HL-60/S4 treated with phorbol 12-myristate 13-acetate at 8.2 ng/mL for 4 days and 3 days (cell line): ENCODE data around the gene LMX1B.

ENCODE experiments used
- in situ Hi-C: fragments of 300-500 bp; cut with MboI; formaldehyde crosslinking; loops from 2 replicates; pipeline ENCODE4 v1.15.0; 2022; ENCODE audit warnings: low sequenced_read_pairs

The LMX1B gene

DNA sequence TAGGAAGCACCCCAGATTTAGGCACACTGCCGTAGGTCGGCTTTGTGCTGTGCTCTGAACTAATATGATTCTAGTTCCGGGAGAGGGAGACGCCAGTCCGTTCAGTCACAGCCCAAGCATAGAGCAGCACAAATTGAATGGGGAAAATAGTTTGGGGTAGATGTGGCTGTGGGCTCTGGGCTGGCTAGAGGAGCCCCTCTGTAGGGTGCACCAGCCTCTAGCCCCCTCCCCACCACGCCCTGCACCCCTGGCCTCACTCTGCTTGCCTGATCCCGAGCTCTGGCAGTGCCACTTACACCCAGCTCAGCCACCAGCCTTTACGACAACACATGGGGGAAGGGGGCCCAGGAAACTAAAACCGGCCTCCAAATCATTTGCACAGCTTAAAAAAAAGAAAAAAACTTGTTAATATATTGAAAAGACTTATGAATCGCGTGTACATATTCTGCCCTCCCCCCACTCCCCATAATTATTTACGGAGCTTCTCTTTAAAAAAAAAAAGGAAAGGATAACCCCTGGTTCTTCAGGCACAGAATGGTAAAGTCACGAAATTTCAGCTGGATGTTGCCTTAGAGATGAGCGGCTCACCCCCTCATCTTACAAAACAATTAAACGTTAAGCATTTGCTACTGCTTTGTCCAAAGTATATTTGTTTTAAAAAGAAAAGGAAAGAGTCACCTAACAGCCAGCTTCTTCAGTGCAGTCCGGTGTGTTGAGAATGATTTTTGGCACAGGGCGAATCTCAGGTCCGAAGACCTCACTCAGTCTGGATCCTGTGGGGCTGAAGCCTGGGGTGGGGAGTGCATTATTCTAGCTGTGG is 3.5 kb downstream of the LMX1B start:
- in situ Hi-C loops = no loop called here

GRCh38 chr9:126617823-126618165 is 4.1 kb downstream of the LMX1B start:
- in situ Hi-C loops = no loop called here

DNA sequence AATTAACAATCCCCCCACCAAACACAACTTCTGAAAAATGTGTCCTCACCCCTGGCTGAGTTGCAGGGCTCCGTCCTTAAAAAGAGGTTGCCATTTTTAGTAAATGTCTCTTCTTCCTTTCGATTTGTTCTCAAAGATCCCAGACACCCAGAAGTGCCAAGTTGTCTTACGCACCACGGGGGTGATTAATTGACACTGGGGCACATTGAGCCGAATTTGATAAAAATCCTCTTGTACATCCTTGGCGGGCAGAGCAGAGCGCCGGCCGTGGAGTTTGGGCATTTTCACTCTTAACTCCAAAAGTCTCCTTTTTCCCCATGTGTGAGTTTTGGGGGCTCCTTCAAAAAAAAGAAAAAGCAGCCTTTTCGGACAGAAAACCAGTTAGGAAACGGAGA is 4.5 kb downstream of the LMX1B start:
- in situ Hi-C loops = no loop called here

GRCh38 chr9:126618585-126619360 is 5.0 kb downstream of the LMX1B start:
- in situ Hi-C loops = no loop called here

GRCh38 chr9:126619361-126620135 is 5.8 kb downstream of the LMX1B start:
- in situ Hi-C loops = no loop called here

- in situ Hi-C loops = no loop called here
Measured at GRCh38 chr9:126620478-126620877, 6.8 kb downstream of the LMX1B start.

DNA sequence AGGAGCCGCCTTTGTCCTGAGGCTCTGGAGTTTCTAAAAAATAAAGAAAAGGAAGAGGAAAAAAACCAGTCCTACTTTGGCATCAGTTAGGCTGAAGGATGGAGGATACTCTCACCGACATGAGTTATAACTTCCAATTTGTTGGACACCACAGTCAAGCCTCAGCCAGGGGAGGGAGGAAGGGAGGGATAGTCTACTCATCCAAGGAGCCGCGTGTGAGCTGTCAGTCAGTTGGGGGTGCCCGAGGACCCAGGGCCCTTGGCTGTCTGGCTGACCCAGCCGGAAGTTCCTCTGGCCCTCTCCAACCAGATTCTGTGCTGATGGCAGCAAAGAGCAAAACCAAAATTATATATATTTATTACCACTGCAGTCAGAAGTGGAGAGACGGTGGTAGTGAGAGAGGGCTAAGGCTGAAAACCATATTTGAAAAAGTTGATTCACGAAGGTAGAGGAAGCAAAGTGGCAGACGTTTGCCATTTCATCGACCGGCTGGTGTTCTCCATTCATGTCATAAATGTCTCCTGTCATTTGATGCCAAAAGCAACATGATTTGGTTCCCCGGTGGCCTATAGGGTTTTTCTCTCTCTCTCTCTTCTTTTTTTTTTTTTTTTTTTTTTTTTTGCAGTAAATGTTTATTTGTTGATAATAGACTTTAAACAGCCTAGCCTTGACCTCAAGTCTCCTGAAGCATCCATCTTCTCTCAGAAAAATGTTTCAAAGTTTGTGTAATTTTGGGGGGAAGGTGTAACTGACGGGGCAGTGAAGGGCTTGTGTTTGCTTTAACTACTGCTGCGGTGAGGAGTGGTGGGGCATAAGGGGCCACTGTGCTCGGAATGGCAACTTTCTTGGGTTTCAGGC is 7.6 kb downstream of the LMX1B start:
- in situ Hi-C loops = no loop called here

- in situ Hi-C loops = no loop called here
Measured at GRCh38 chr9:126621919-126622735, 8.4 kb downstream of the LMX1B start.

DNA sequence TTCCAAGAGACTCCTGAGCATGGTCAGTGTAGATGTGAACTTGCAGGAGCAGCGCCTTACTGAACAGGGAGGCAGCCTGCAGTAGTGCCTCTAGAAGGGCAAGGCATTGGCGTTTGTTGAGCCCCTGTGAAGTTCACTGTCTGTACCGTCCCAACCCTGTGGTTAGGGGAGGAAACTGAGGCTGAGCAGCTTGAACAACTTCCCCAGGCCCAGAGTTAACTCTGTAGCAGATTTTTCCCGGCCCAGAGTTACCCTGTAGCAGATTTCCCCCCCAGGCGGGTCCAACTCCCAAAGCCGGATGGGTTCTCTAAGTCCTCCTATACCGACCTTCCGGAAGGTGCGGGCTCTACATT is 9.6 kb downstream of the LMX1B start:
- in situ Hi-C loops = no loop called here

DNA sequence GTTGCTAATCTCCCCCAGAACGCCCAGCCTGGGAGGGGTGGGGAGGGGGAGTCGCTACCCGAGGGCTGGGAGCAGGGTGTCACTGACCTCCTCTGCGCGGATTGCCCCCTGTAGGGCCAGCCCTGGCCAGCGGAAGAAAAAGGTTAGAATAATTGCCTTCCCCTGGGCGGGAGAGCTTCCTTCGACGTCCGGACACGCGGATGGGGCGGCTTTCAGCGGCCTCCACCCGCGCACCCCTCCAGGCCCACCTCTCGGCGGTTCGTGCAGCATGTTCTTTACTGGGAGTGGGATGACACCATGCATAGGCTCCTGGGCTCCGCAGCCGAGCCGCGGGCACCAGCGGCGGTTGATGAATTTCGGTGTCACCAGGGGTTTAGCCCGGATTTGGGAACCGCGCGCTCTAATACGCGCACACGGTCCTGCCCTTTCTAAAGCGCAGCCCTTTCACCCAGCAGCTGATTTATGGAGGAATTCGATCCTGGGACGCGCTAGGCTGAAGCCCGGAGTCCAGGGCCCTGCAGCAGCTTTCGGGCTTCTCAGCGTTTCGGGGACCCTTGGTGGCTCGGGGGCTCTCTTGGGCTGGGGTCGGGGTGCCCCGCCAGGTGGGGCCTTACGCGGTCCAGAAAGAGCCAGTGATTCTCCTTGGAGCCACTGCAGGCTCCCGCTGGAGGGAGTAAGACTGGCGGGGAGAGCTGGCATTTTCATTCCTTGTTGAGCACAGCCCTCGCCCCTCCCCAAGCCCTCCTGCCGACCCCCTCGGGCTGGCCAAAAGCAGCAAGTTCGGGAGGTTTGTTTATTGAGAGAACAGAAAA is 10.1 kb downstream of the LMX1B start:
- in situ Hi-C loops = no loop called here

DNA sequence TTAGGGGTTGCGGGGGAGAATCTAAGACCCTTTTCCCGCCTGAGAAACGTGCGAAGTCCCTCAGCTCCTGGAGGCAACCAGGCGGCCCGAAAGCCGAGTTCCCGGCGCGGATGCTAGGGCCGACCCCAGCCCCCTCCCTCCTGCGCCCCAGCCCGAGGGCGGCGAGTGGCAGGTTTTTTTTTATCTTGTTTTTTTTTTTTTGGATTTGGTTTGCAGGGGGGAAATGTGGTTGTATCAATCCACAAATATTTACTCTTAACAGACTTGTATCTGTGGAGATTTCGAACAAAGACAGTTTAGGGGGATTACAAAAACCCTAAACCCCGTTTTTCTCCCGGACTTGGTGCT is 10.7 kb downstream of the LMX1B start:
- in situ Hi-C loops = no loop called here

DNA sequence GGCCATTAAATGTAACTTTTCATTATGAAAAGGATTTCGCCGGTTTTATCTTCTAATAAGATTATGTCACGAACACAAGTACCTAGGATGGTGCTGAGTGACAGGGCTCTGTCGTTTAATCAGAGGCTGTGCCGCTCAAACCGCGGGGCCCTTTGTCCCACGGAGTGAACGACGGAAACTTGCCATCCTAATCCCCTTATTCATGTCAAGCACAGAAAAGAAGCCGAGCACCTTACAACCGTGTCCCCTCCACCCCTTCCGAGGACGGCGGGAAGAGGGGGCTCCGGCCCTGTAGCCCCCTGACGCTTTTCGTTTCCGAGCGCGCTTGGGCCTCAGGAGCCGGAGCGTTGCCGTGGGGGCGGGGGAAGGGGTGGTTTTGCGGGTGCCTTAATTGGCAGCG is 11.2 kb downstream of the LMX1B start:
- in situ Hi-C loops = no loop called here

DNA sequence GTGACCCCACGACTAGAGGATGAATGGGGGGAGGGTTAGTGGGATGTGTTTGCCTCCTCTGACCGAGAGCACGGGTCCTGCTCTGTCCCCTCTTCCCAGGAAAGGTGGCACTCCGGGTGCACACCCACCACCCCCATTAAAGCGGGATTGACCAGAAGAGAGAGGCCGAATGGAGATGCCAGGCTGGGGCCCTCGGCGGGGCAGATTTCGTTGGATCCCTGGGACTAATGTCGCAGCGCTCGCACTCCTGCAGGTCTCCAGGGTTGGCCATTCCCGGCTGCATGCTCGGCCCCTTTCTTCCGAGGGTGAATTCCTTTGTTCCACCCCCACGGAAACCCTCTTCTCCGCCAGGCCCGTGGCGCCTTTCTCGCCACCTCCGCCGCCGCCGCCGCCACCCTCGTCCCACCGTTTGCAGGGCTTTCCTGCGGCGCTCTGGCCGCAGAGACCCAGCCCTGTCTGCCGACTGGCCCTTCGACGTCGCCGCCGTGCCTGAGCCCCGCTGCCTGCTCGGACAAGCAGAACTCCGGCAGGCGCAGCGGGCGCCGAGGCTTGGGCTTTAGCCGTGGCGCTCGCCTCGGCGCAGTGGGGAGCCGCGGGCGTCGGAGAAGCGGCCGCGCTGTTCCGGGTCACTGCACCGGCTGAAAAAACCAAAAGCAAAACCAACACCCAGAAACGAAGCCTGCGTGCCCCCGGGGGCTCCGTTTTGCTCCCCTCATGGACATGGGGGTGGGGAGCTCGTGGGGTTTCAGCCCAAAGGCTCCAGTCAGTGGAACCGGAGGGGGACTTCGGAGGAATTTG is 11.8 kb downstream of the LMX1B start:
- in situ Hi-C loops = no loop called here

DNA sequence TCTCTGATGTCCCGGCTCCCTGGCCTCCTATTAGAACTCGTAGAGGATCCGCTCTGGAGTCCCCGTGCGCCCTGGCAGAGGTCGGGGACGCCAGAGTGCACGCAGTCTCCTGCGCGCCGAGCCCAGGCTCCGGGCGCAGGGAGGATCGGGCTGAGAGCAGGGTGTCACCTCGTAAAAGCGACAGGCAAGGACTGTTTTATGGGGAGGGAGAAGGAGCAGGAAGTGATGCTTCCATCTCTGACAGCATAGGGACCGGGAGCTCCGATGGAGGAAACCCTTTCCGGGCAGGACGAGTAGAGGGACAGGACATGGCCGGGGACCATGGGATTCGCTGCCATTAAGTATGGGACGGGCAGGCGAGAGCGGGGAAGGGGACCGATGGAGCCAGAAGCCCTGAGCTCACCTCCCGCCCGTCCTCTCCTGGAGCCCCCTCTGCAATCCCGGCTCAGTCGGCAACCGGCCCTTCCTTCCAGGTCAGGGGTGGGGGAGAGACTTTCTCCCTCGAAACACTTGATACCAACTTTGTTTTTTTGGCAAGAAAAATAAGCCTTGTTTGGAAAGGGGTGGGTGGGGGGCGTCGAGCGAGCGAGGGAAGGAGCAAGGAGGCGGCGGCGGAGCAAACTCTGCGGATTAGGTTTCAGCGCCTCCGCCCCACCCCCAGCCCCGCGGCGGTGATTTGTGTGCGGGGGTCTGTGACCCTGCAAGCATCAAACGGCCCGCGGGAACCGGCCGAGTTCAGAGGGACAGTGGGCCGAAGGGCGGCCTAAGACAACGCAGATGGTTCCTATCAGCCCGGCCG is 12.6 kb downstream of the LMX1B start:
- in situ Hi-C loops = no loop called here

- in situ Hi-C loops = no loop called here
Measured at GRCh38 chr9:126626926-126627233, 13.2 kb downstream of the LMX1B start.

DNA sequence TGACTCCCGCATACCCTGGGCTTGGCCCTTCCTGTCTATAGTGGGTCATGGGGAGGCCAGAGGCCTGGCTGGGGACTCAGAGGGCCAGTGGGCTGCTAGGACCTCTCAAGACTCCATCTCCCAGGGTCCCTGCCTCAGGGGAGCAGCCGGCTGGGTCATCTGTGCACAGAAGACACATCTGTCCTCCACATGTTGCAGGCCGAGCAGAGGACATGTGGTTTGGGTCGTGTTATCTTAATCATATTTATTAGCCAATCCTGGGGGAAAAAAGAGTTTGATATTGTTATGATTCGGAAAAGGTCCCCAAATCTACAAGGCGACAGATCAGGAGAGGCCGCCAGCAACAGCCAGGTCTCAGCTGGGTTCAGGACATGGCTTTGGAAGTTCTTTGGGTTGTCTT is 14.4 kb downstream of the LMX1B start:
- in situ Hi-C loops = no loop called here

- in situ Hi-C loops = no loop called here
Measured at GRCh38 chr9:126628969-126629674, 15.4 kb downstream of the LMX1B start.
